Islet of Langerhans (tissue), 1 donor: ENCODE measurements around the gene PANK1.
A peak's percentile ranks its signal among the peaks of the same experiment; 100 is the strongest.

ENCODE experiments used
- FAIRE-seq: peaks from one replicate; lab custom pipeline; 2011; peaks lifted over from hg19 to GRCh38; lab: Jason Lieb, UNC

The PANK1 gene

GRCh38 chr10:89615824-89616223 lies 29.2 kb downstream of the PANK1 start:
- no peak for FAIRE-seq

- no peak for FAIRE-seq
These were observed 29.9 kb downstream of the PANK1 start for GRCh38 chr10:89615112-89615511.

DNA sequence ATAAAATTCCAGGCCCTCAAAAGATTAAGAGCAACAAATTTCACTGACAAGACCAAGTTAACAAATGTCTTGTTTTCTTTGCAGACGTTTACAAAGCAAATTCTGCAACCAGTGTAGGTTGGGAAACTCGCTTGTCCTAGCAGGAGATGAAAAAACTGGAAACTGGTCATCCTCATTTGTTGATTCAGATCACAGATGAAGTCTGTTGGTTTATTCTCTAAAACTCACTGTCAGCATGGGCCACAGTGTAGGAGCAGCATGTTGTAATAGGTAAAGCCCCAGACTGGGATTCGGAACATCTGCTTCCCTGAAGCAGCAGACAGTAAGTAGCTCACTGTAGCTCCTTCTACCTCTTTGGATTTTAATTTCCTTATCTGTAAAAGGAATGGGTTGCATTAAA lies 31.5 kb downstream of the PANK1 start:
- FAIRE-seq: no peak

GRCh38 chr10:89611282-89611681 lies 33.8 kb downstream of the PANK1 start:
- FAIRE-seq: no peak

- no peak for FAIRE-seq
These were observed 35.2 kb downstream of the PANK1 start for GRCh38 chr10:89609833-89610346.

- no peak for FAIRE-seq
These were observed 40.8 kb downstream of the PANK1 start for GRCh38 chr10:89604200-89604599.

GRCh38 chr10:89602919-89603318 lies 42.1 kb downstream of the PANK1 start:
- no peak for FAIRE-seq

DNA sequence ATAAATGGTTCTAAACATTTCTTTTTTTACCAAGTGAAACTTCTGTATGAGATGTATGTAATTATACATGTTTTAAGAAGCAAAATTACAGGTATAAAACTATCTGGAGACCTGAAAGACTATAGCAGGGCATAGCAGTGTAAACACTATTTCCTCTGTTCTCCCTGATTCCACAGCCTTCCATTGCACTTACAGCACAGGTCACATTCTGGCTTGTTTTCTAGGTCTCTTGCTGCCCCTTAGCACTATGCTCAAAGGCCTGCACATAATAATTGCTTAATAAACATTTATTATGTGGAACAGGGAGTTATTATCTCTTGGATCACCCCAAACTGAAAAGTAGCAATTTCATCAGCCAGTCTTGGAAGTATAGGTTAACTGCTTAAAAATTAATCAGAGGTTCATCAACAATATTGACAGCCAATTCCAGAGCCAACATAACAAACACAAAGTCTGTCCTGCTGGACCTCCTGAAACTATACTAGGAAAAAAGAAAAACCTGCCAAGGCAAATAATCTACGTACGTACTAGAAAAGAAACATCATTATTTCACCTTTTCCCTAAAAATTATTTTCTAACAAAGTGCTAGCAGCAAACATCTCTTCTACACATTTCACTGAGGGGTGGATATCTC lies 43.2 kb downstream of the PANK1 start:
- FAIRE-seq: no peak

GRCh38 chr10:89600041-89600440 lies 45.0 kb downstream of the PANK1 start:
- FAIRE-seq: no peak

DNA sequence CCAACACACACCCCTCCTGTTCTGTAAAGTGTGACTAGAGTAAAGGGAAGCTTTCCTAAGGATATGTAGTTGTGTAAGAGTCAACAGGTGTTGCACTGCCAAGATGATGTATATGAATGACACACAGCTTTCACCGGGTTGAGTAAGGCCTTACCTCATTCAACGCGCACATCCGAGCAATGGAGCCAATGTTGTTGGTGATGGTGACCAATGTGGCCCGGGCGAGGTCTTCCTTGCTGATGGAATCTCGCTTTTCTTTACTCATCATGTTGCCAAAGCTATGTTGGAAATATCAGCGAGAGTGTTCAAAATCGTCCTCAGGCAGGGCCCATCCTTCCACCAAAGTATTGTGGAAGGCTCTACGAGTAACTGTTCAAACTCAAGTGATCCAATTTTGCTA lies 52.0 kb downstream of the PANK1 start:
- no peak for FAIRE-seq

- no peak for FAIRE-seq
These were observed 52.5 kb downstream of the PANK1 start for GRCh38 chr10:89592539-89592938.

- no peak for FAIRE-seq
These were observed 53.2 kb downstream of the PANK1 start for GRCh38 chr10:89591796-89592271.

DNA sequence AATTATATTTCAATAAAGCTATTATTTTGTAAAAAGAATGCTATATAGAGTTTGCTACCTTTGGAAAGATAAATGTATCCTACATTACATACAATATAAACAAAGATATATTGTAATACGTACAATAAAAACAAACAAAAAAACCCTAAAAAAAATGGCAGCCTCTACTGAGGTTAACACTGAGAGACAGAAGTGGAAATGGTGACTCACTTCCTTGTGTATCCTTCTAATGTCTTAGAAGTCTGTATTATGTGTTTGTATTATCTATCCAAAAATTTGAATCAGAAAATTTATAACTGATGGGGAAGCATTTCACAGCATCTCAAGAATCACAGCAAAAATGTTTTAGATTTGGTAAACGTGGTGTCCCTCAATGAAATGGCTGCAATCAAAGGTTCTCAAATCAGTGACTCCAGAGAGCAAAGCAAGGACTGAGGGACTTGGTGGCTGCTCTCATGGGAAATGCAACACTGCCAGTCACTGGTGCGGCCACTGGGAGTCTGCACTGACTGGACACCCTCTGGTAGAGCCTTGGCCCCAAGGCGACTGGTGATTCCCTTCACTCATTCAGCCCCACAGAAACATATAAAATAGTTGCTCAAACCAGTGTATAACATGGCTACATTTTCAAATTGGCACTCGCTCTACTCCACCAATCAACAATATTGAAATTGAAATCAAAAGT lies 53.8 kb downstream of the PANK1 start:
- no peak for FAIRE-seq

GRCh38 chr10:89590326-89590725 lies 54.7 kb downstream of the PANK1 start:
- no peak for FAIRE-seq

DNA sequence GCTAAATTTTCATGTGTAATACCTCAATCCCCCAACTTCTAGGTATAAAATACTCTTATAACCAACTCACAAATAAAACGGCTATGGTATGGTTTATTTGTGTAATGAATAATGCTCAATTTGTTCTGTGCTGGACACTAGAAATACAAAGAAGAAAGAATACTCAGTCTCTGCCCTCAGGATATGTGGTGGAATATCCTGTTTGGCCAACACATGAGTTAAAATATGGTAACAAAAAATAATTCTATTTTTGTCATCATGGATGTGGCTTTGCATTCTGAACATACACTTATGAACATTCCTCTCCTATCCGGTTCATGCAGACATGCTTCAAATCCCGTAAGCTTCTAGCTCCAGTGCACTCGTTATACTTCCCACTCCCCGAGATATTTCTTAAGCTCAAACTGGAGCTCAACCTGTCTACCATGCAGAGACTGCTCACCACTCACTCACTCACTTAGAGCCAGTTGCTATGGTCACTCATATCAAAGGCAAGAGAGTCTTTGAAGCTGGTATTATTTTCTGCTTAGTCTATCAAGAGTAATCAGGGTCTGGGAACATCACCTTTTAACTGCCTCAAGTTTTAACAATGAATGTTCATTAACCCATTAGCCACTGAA lies 55.8 kb downstream of the PANK1 start:
- FAIRE-seq: no peak

GRCh38 chr10:89588671-89589070 lies 56.4 kb downstream of the PANK1 start:
- no peak for FAIRE-seq

GRCh38 chr10:89582022-89582421 lies 63.0 kb downstream of the PANK1 start:
- no peak for FAIRE-seq

- no peak for FAIRE-seq
These were observed 64.8 kb downstream of the PANK1 start for GRCh38 chr10:89580243-89580642.

DNA sequence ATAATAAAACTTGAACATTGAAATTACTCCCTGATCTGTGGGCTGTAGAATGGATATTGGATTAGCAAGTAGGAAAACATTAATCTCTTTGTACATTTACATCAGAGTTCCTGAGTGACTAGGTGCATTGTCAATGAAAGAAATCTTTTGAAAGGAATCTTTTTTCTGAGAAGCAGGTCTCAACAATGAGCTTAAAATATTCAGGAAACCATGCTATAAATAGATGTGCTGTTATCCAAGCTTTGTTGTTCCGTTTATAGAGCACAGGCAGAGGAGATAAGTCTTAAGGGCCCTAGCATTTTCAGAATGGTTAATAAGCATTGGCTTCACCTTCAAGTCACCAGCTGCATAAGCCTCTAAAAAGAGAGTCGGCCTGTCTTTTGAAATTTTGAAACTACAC lies 68.3 kb downstream of the PANK1 start:
- no peak for FAIRE-seq

DNA sequence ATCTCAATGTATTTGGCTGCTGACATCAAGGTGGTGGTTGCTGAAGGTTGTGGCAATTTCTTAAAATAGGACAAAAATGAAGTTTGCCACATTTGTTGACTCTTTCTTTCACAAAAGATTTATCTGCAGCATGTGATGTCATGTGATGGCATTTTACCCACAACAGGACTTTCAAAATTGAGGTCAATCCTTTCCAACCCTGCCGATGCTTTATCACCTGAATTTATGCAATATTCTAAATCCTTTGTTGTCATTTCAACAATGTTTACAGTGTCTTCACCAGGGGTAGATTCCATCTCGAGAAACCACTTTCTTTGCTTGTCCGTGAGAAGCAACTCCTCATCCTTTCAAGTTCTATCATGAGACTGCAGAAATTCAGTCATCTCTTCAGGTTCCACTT lies 69.0 kb downstream of the PANK1 start:
- FAIRE-seq: no peak

GRCh38 chr10:89575031-89575430 lies 70.0 kb downstream of the PANK1 start:
- FAIRE-seq: peak; percentile 49

DNA sequence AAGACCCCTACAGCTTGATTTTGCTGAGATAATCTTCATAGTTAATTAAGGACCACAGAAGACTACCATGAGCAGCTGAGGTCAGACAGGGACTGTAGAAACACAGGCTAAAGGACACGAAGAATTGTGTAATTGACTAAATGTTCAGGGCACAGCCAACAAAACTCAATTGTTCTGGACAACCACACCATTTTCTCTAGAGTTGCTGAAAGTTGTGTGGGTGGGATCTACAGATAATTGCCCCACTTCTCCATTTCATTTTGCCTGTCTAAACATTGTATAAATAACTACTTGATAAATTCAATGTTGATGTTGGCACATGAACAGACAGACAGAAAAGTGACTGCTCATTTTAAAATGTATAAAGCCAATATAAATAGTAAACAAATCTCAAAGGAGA lies 70.7 kb downstream of the PANK1 start:
- no peak for FAIRE-seq

- peak; percentile 5 for FAIRE-seq
These were observed 77.3 kb downstream of the PANK1 start for GRCh38 chr10:89567576-89568245.
